Measurements from ENCODE around the gene DCBLD1. TPM values are rescaled to one million over a fixed set of nuclear protein-coding genes. Genes with fewer than 3 reads are reported as not detected.

DCBLD1 gene
- total and polyA plus RNA-seq, 2 of the 4 experiments (the other 2 are of a cell fraction) = 21.1 to 27.8 TPM

- 0 out of 2 replicates have a peak overlapping the region, but pooled peaks have one; percentile 10 for H2AK5ac ChIP-seq (ENCODE audit: low read depth, low read length)
- no peak overlapping the region for H4K91ac ChIP-seq (ENCODE audit: insufficient read depth, low read depth, low read length)
- peak overlapping the region; percentile 75 for H2BK20ac ChIP-seq (ENCODE audit: low read depth, low read length)
- TF ChIP-seq CHD1 (IDR thresholded peaks at IDR 0.05; ENCODE audit: low read depth, low read length) = no peak
- no peak for TF ChIP-seq USF2 (IDR thresholded peaks at IDR 0.05; ENCODE audit: low read depth, low read length)
- no peak for TF ChIP-seq CTCF (conservative IDR thresholded peaks at IDR 0.05; ENCODE audit: low read depth, low read length)
- no peak for TF ChIP-seq RAD21 (IDR thresholded peaks at IDR 0.05; ENCODE audit: low read length)
- TF ChIP-seq MAFK (IDR thresholded peaks at IDR 0.05; ENCODE audit: low read depth, low read length) = no peak
- no peak for TF ChIP-seq ELK1 (IDR thresholded peaks at IDR 0.05; ENCODE audit: borderline replicate concordance, low read depth, low read length)
- TF ChIP-seq FOS (IDR thresholded peaks at IDR 0.05; ENCODE audit: low read depth, low read length) = no peak
- no peak for TF ChIP-seq RCOR1 (IDR thresholded peaks at IDR 0.05; ENCODE audit: insufficient replicate concordance, low read length)
- no peak for TF ChIP-seq POLR2A (IDR thresholded peaks at IDR 0.05; ENCODE audit: low read depth, low read length)
- H3K56ac ChIP-seq (ENCODE audit: extremely low read depth, insufficient read depth, low read length) = no peak overlapping the region
- CTCF ChIA-PET = no interaction called here
- ATAC-seq (ENCODE audit: low read depth) (no peak), DNase-seq (no peak)
- H2AK9ac ChIP-seq (replicated peaks; ENCODE audit: low read depth, low read length, poor library complexity) = no peak overlapping the region
- in situ Hi-C loops (cut with MboI; ENCODE audit: low sequenced_read_pairs) (loop anchor here (5.0 kb wide), 2 partner anchors 105 to 155 kb away; partner anchors contain the start of gene GOPC), dilution Hi-C loops (cut with HindIII; ENCODE audit: low sequenced_read_pairs, unreplicated experiment) (no loop called here), intact Hi-C loops (cut with micrococcal nuclease) (no loop called here)
- no peak overlapping the region for H3K27ac ChIP-seq (ENCODE audit: insufficient read depth, low read length)
- H4K20me1 ChIP-seq (ENCODE audit: insufficient read depth, low read length) = no peaks in the 10 kb centered on the region
- peaks cover 13% of the 10 kb centered on the region for H3K4me1 ChIP-seq (ENCODE audit: control insufficient read depth, insufficient read depth, low read length)
- no peaks in the 10 kb centered on the region for H3K36me3 ChIP-seq (ENCODE audit: control insufficient read depth, insufficient read depth, low read length)
- H3K4ac ChIP-seq (ENCODE audit: low read depth, low read length) = 0 out of 2 replicates have a peak overlapping the region, but pooled peaks have one; percentile 30
- no peak overlapping the region for H3K9ac ChIP-seq (ENCODE audit: low read depth, low read length)
- H4K5ac ChIP-seq (ENCODE audit: low read depth, low read length) = no peak overlapping the region
- no peak overlapping the region for H3K14ac ChIP-seq (replicated peaks; ENCODE audit: low read depth, low read length)
- no peaks in the 10 kb centered on the region for H3K79me1 ChIP-seq (ENCODE audit: low read depth in 1 of 2, low read length in 2 of 2)
- peak overlapping the region in 1 of 2 experiments; percentile 19; a peak in 2 of 4 replicates for H4K8ac ChIP-seq (ENCODE audit: low read depth in 2 of 2, low read length in 2 of 2)
- peaks cover 9% of the 10 kb centered on the region for H3K9me1 ChIP-seq (ENCODE audit: insufficient read depth, low read length)
- no peaks in the 10 kb centered on the region for H3K9me3 ChIP-seq (ENCODE audit: control insufficient read depth, insufficient read depth, low read length)
- WGBS, 2 experiments (ENCODE audit: extremely low coverage in 2 of 2, insufficient read length in 1 of 2) = no CpG with 5 or more reads among the region's 3 CpGs
- H2BK15ac ChIP-seq (ENCODE audit: low read depth, low read length) = peak overlapping the region; percentile 51; the same call in 2 of the 3 replicates
- H3K27me3 ChIP-seq (ENCODE audit: control insufficient read depth, insufficient read depth, low read length) = no peaks in the 10 kb centered on the region
- POLR2A ChIA-PET (ENCODE audit: unreplicated experiment) = no interaction called here
- H3K18ac ChIP-seq (ENCODE audit: low read depth, low read length) = peak overlapping the region; percentile 28; the same call in 1 of the 2 replicates
- H3K4me3 ChIP-seq (ENCODE audit: insufficient read depth, low read depth, low read length) = no peak overlapping the region
- H2BK120ac ChIP-seq (ENCODE audit: low read depth, low read length) = peak overlapping the region; percentile 10; the same call in 1 of the 2 replicates
- H3K23ac ChIP-seq (ENCODE audit: low read depth, low read length) = no peak overlapping the region
- H2AFZ ChIP-seq (replicated peaks; ENCODE audit: low read length, poor library complexity) = no peak overlapping the region
- no TSS peak for BruUV-seq (replicated peaks)
- no peak overlapping the region for H3K4me2 ChIP-seq (ENCODE audit: low read depth, low read length)
- H2BK5ac ChIP-seq (ENCODE audit: low read depth, low read length, poor library complexity, severe bottlenecking) = no peak overlapping the region
Observed at GRCh38 chr6:117446861-117447260, 35.6 kb upstream of the DCBLD1 start.
